H9 (cell line): ENCODE results near the gene UNC50. TPM values are rescaled to one million over a fixed set of nuclear protein-coding genes. Genes with fewer than 3 reads are reported as not detected.

ENCODE experiments used
- DNase-seq: peaks from one replicate; pipeline ENCODE4 v3.0.0-alpha.2; 2017
- H2AFZ ChIP-seq: one replicate; pipeline ENCODE4 v1.6.1; 2013; ENCODE audit warnings: mild to moderate bottlenecking, low read length, control low read depth, moderate library complexity
- H2AK5ac ChIP-seq: 2 replicates; pipeline ENCODE4 v1.6.1; 2013; ENCODE audit warnings: low read length, control low read depth, mixed read lengths; ENCODE audit not compliant: insufficient read length
- H2BK120ac ChIP-seq: one replicate; pipeline ENCODE4 v1.6.1; 2013; ENCODE audit warnings: low read depth, mild to moderate bottlenecking, low read length, control low read depth, inconsistent platforms; ENCODE audit not compliant: poor library complexity, severe bottlenecking
- H2BK12ac ChIP-seq: 2 replicates; pipeline ENCODE4 v1.6.1; 2013; ENCODE audit warnings: low read length, control low read depth, mixed read lengths, low read depth; ENCODE audit not compliant: insufficient read length
- H2BK15ac ChIP-seq: 2 replicates; pipeline ENCODE4 v1.6.1; 2013; ENCODE audit warnings: low read depth, low read length, control low read depth
- H2BK20ac ChIP-seq: one replicate; pipeline ENCODE4 v1.6.1; 2013; ENCODE audit warnings: low read depth, mild to moderate bottlenecking, low read length, control low read depth, inconsistent platforms; ENCODE audit not compliant: poor library complexity, severe bottlenecking
- H2BK5ac ChIP-seq: 2 replicates; pipeline ENCODE4 v1.6.1; 2013; ENCODE audit warnings: low read length, control low read depth, mixed read lengths; ENCODE audit not compliant: insufficient read length
- H3K14ac ChIP-seq: 2 replicates; pipeline ENCODE4 v1.6.1; 2013; ENCODE audit warnings: low read length, control low read depth; ENCODE audit not compliant: insufficient read depth
- H3K18ac ChIP-seq: 2 replicates; pipeline ENCODE4 v1.6.1; 2013; ENCODE audit warnings: low read depth, mild to moderate bottlenecking, mixed read lengths, low read length, control low read depth; ENCODE audit not compliant: insufficient read length
- H3K23ac ChIP-seq: 2 replicates; pipeline ENCODE4 v1.6.1; 2013; ENCODE audit warnings: low read length, control low read depth, mixed read lengths, low read depth; ENCODE audit not compliant: insufficient read length
- H3K23me2 ChIP-seq: 2 replicates; pipeline ENCODE4 v1.6.1; 2013; ENCODE audit warnings: low read depth, mild to moderate bottlenecking, mixed read lengths, low read length, control low read depth; ENCODE audit not compliant: insufficient read length, poor library complexity, severe bottlenecking
- H3K27ac ChIP-seq: 2 replicates; pipeline ENCODE4 v1.5.1; 2013; ENCODE audit warnings: low read length, control low read depth, mixed read lengths, low read depth; ENCODE audit not compliant: insufficient read length
- H3K27me3 ChIP-seq: 2 replicates; pipeline ENCODE4 v1.6.1; 2013; ENCODE audit warnings: low read length, control low read depth, inconsistent platforms; ENCODE audit not compliant: insufficient read depth
- H3K4ac ChIP-seq: 2 replicates; pipeline ENCODE4 v1.6.1; 2013; ENCODE audit warnings: low read depth, mild to moderate bottlenecking, control low read depth, inconsistent platforms, low read length, moderate library complexity
- H3K4me1 ChIP-seq: 2 replicates; pipeline ENCODE4 v1.6.1; 2013; ENCODE audit warnings: low read length, control low read depth, inconsistent platforms; ENCODE audit not compliant: insufficient read depth
- H3K4me2 ChIP-seq: 2 replicates; pipeline ENCODE4 v1.6.1; 2013; ENCODE audit warnings: low read length, control low read depth, mixed read lengths; ENCODE audit not compliant: insufficient read length, insufficient read depth
- H3K56ac ChIP-seq: 2 replicates; pipeline ENCODE4 v1.6.1; 2013; ENCODE audit warnings: low read depth, mild to moderate bottlenecking, mixed read lengths, low read length, control low read depth; ENCODE audit not compliant: insufficient read length
- H3K79me1 ChIP-seq: 2 replicates; pipeline ENCODE4 v1.6.1; 2013; ENCODE audit warnings: low read depth, mild to moderate bottlenecking, moderate library complexity, low read length, control low read depth, inconsistent platforms; ENCODE audit not compliant: insufficient read depth, poor library complexity, severe bottlenecking
- H3K79me2 ChIP-seq: 2 replicates; pipeline ENCODE4 v1.6.1; 2013; ENCODE audit warnings: low read length, control low read depth, inconsistent platforms; ENCODE audit not compliant: insufficient read depth
- H3K9ac ChIP-seq: 2 replicates; pipeline ENCODE4 v1.6.1; 2013; ENCODE audit warnings: low read length, control low read depth, mixed read lengths; ENCODE audit not compliant: insufficient read length; ENCODE audit errors: extremely low read depth
- H3K9me3 ChIP-seq: one replicate; pipeline ENCODE4 v1.6.1; 2013; ENCODE audit warnings: low read depth, low read length, inconsistent platforms; ENCODE audit not compliant: control insufficient read depth
- H3T11ph ChIP-seq: one replicate; pipeline ENCODE4 v1.6.1; 2013; ENCODE audit warnings: mild to moderate bottlenecking, low read length, control low read depth, inconsistent platforms
- H4K20me1 ChIP-seq: one replicate; pipeline ENCODE4 v1.6.1; 2013; ENCODE audit not compliant: control insufficient read depth, insufficient read length, insufficient read depth
- H4K5ac ChIP-seq: 2 replicates; pipeline ENCODE4 v1.6.1; 2013; ENCODE audit warnings: low read depth, mild to moderate bottlenecking, mixed read lengths, low read length, control low read depth; ENCODE audit not compliant: insufficient read length
- H4K8ac ChIP-seq: replicated peaks from 2 replicates; pipeline ENCODE4 v1.6.1; 2013; ENCODE audit warnings: low read length, control low read depth, mixed read lengths, low read depth; ENCODE audit not compliant: insufficient read length
- H4K91ac ChIP-seq: 2 replicates; pipeline ENCODE4 v1.6.1; 2013; ENCODE audit warnings: low read depth, mild to moderate bottlenecking, moderate library complexity, mixed read lengths, low read length, control low read depth; ENCODE audit not compliant: insufficient read length
- H3K27ac Mint-ChIP-seq, 3 experiments: 2 replicates in 2 of 3; 3 replicates in 1 of 3; pipeline ENCODE4 v1.8.0; 2020 to 2021; ENCODE audit warnings: mixed read lengths in 3 of 3, mild to moderate bottlenecking in 1 of 3, moderate library complexity in 1 of 3
- H3K27me3 Mint-ChIP-seq: 2 replicates; pipeline ENCODE4 v1.8.0; 2021; ENCODE audit warnings: low read depth, mild to moderate bottlenecking, moderate library complexity, mixed read lengths
- H3K36me3 Mint-ChIP-seq, 3 experiments: 2 replicates in 2 of 3; 3 replicates in 1 of 3; pipeline ENCODE4 v1.8.0; 2020 to 2021; ENCODE audit warnings: low read depth in 3 of 3, mixed read lengths in 3 of 3; ENCODE audit not compliant: insufficient read depth in 1 of 3
- H3K4me1 Mint-ChIP-seq, 2 experiments: 2 replicates each; pipeline ENCODE4 v1.8.0; 2020; ENCODE audit warnings: mixed read lengths in 2 of 2
- H3K4me3 Mint-ChIP-seq, 2 experiments: 2 replicates in 1 of 2; 3 replicates in 1 of 2; pipeline ENCODE4 v1.8.0; 2020 to 2021; ENCODE audit warnings: mild to moderate bottlenecking in 2 of 2, mixed read lengths in 2 of 2, moderate library complexity in 1 of 2
- H3K9me3 Mint-ChIP-seq, 2 experiments: 2 replicates in 1 of 2; 3 replicates in 1 of 2; pipeline ENCODE4 v1.8.0; 2020; ENCODE audit warnings: mild to moderate bottlenecking in 2 of 2, mixed read lengths in 2 of 2, moderate library complexity in 1 of 2
- CTCF ChIP-seq: fragments of 200-600 bp; sonication (generic); conservative IDR thresholded peaks from 3 replicates; pipeline ENCODE4 v1.8.0; 2021; ENCODE audit warnings: antibody characterized with exemption, mild to moderate bottlenecking
- WGBS: extraction: QIAGEN DNeasy Blood & Tissue Kit; methylation state at CpG from one replicate; pipeline ENCODE4 v1.1.7; 2013; ENCODE audit warnings: missing lambda C conversion rate, low lambda C conversion rate, mixed read lengths; ENCODE audit not compliant: insufficient read length; ENCODE audit errors: extremely low coverage; 5-methylcytosine and 5-hydroxymethylcytosine counted together
- total RNA-seq: library from RNA; stranded (reverse); gene quantifications from 2 replicates; pipeline ENCODE4 v1.2.1, GENCODE V29; 2021

The UNC50 gene
- total RNA-seq, 1 experiment from 2014 or later: 35.4 TPM

DNA sequence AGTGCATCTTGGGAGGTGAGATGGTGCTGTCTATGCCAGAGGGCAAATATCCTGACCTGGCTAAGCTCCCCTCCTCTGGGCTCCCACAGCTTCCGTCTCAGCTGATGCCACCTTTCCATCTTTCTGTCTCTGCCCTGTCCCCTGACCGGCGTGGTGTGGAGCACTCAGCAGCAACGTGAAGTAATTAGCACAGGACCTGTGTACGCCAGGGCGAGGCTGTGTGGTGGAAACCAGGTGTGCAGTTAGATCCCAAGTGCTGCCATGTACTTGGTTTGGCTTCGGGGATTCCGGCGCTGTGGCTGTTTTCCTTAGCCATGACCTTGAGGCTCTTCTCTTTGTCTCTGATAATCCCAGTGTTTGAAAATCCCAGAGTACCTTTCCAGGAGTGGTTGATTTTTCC is 36.6 kb upstream of the UNC50 start:
- no peak overlapping the region for H3K56ac ChIP-seq
- no peaks in the 10 kb centered on the region for H3K27me3 ChIP-seq
- H4K5ac ChIP-seq: no peak overlapping the region
- peaks cover 2% of the 10 kb centered on the region for H3K27me3 Mint-ChIP-seq
- no peak overlapping the region for H2BK12ac ChIP-seq
- no peak overlapping the region for H3K9ac ChIP-seq
- no peak overlapping the region for H2BK15ac ChIP-seq
- H3K36me3 Mint-ChIP-seq: peaks cover 14 to 74% (median 43%) of the 10 kb centered on the region in 3 experiments; a peak in 6 of 7 replicates
- H2AFZ ChIP-seq: no peak overlapping the region
- H3K4me1 ChIP-seq: no peaks in the 10 kb centered on the region
- no peak overlapping the region for H4K91ac ChIP-seq
- H3K18ac ChIP-seq: no peak overlapping the region
- no peak overlapping the region for H3K23ac ChIP-seq
- no peaks in the 10 kb centered on the region for H3K79me1 ChIP-seq
- H3K27ac Mint-ChIP-seq: no peak overlapping the region
- no peak overlapping the region for H3K4ac ChIP-seq
- no peak overlapping the region for H3K4me3 Mint-ChIP-seq
- no peaks in the 10 kb centered on the region for H3K9me3 ChIP-seq
- no peak overlapping the region for H4K8ac ChIP-seq
- WGBS: no CpG with 5 or more reads among the region's 9 CpGs
- H3K4me1 Mint-ChIP-seq: no peaks in the 10 kb centered on the region
- H3K14ac ChIP-seq: no peak overlapping the region
- no peaks in the 10 kb centered on the region for H3K79me2 ChIP-seq
- no peak for DNase-seq
- H2AK5ac ChIP-seq: no peak overlapping the region
- no peak overlapping the region for H3K27ac ChIP-seq
- H2BK5ac ChIP-seq: no peak overlapping the region
- no peaks in the 10 kb centered on the region for H4K20me1 ChIP-seq
- no peak overlapping the region for H3T11ph ChIP-seq
- no peaks in the 10 kb centered on the region; a peak in 1 of 5 replicates for H3K9me3 Mint-ChIP-seq
- H3K23me2 ChIP-seq: no peaks in the 10 kb centered on the region
- TF ChIP-seq CTCF: no peak
- H2BK20ac ChIP-seq: no peak overlapping the region
- H2BK120ac ChIP-seq: no peak overlapping the region
- no peak overlapping the region for H3K4me2 ChIP-seq
